Peyer's patch (tissue), 4 donors: ENCODE measurements around the gene TH.

Experiments used
- CTCF ChIP-seq, 6 experiments: fragments of 450-650 bp in 4 of 6; fragments of 200-600 bp in 2 of 6; sonication (generic) in 1 of 6; IDR thresholded peaks; one replicate each; pipeline ENCODE4 v1.5.1; 2017 to 2019; ENCODE audit warnings: antibody characterized with exemption in 6 of 6, mild to moderate bottlenecking in 3 of 6, moderate library complexity in 1 of 6
- POLR2A ChIP-seq, 2 donors: fragments of 450-650 bp; IDR thresholded peaks; one replicate each; pipeline ENCODE4 v1.5.1; 2017; ENCODE audit warnings: antibody characterized with exemption in 2 of 2, mild to moderate bottlenecking in 2 of 2, moderate library complexity in 2 of 2

GRCh38 chr11:2127482-2128129, 44.0 kb downstream of the TH start:
- TF ChIP-seq CTCF (IDR thresholded peaks at IDR 0.05) (no peak), POLR2A (IDR thresholded peaks at IDR 0.05) (no peak)
